ENCODE results near the gene INO80. TPM values are rescaled to one million over a fixed set of nuclear protein-coding genes. Genes with fewer than 3 reads are reported as not detected.

INO80 gene
- total and polyA plus RNA-seq, 2 donors (not counting 1 experiment from before 2014, with no cell fraction given), result 16.3 to 55.7 TPM

DNA sequence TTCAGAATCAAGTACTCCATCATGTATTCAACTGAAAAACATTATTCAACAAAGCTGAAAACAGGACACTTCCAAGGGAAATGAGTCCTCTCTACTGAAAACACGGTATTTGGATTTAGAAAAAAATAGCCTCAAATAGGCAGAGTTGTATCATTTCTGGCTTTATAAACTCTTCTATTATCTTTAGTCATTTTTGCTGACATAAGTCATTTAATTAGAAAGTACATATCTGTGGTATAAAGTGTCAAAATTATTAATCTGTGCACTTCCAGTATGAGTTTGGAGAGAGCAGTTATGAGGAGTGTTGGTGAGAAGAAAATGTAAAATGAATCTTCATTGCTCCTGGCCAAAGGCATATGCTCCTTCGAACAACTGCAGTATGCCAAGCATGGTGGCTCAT lies 59.3 kb downstream of the INO80 start:
- H3K27me3 ChIP-seq (replicated peaks in 1 of 4; ENCODE audit: control extremely low read depth in 1 of 4, control insufficient read depth in 3 of 4, insufficient read depth in 4 of 4, low read length in 3 of 4), result no peaks in the 10 kb centered on the region
- no peak overlapping the region for H3K27ac ChIP-seq (ENCODE audit: low read length in 2 of 2)
- POLR2A ChIA-PET, result no interaction called here
- Mint-ChIP-seq H3K4me1 (no peaks in the 10 kb centered on the region), H3K4me3 (no peak overlapping the region), H3K9me3 (ENCODE audit: insufficient read depth) (no peaks in the 10 kb centered on the region), H3K27ac (no peak overlapping the region), H3K27me3 (no peaks in the 10 kb centered on the region)
- H3K36me3 ChIP-seq (replicated peaks in 1 of 2; ENCODE audit: control extremely low read depth in 1 of 2, control insufficient read depth in 1 of 2, extremely low read depth in 1 of 2, insufficient read depth in 2 of 2, low read length in 1 of 2), result peaks cover 9 to 81% of the 10 kb centered on the region in 2 experiments
- CTCF ChIA-PET, result no interaction called here
- intact Hi-C loops (cut with micrococcal nuclease), result no loop called here
- no CpG with 5 or more reads among the region's 2 CpGs for WGBS (ENCODE audit: insufficient coverage)
- no peaks in the 10 kb centered on the region for H3K79me2 ChIP-seq (ENCODE audit: control insufficient read depth, insufficient read depth, low read length)
- no peak overlapping the region for H2AFZ ChIP-seq (ENCODE audit: insufficient read depth, low read depth, low read length, poor library complexity, severe bottlenecking)
- no peak overlapping the region for H3K4me2 ChIP-seq (replicated peaks; ENCODE audit: low read depth, low read length, poor library complexity, severe bottlenecking)
- peaks cover 1 to 7% (median 2%) of the 10 kb centered on the region in 3 donors for H3K9me3 ChIP-seq (ENCODE audit: control extremely low read depth in 1 of 3, control insufficient read depth in 2 of 3, insufficient read depth in 1 of 3, low read length in 2 of 3)
- no peak overlapping the region for H3K4me3 ChIP-seq (ENCODE audit: control extremely low read depth in 1 of 5, extremely low read depth in 1 of 5, insufficient read depth in 1 of 5, low read depth in 2 of 5, low read length in 4 of 5)
- DNase-seq (no peak), ATAC-seq (ENCODE audit: low read depth) (no peak)
- no peaks in the 10 kb centered on the region for H3K4me1 ChIP-seq (ENCODE audit: control insufficient read depth in 2 of 2, insufficient read depth in 2 of 2, low read length in 2 of 2)
- no peaks in the 10 kb centered on the region for H4K20me1 ChIP-seq (ENCODE audit: control insufficient read depth, insufficient read depth, low read length, poor library complexity, severe bottlenecking)
- no peak for TF ChIP-seq EZH2 (IDR thresholded peaks at IDR 0.05; ENCODE audit: borderline replicate concordance, insufficient read depth, low read depth, low read length, poor library complexity, severe bottlenecking)
- TF ChIP-seq, protein P1, sequence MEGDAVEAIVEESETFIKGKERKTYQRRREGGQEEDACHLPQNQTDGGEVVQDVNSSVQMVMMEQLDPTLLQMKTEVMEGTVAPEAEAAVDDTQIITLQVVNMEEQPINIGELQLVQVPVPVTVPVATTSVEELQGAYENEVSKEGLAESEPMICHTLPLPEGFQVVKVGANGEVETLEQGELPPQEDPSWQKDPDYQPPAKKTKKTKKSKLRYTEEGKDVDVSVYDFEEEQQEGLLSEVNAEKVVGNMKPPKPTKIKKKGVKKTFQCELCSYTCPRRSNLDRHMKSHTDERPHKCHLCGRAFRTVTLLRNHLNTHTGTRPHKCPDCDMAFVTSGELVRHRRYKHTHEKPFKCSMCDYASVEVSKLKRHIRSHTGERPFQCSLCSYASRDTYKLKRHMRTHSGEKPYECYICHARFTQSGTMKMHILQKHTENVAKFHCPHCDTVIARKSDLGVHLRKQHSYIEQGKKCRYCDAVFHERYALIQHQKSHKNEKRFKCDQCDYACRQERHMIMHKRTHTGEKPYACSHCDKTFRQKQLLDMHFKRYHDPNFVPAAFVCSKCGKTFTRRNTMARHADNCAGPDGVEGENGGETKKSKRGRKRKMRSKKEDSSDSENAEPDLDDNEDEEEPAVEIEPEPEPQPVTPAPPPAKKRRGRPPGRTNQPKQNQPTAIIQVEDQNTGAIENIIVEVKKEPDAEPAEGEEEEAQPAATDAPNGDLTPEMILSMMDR (IDR thresholded peaks at IDR 0.05), result no peak
- H3K9ac ChIP-seq (ENCODE audit: low read length), result no peak overlapping the region

DNA sequence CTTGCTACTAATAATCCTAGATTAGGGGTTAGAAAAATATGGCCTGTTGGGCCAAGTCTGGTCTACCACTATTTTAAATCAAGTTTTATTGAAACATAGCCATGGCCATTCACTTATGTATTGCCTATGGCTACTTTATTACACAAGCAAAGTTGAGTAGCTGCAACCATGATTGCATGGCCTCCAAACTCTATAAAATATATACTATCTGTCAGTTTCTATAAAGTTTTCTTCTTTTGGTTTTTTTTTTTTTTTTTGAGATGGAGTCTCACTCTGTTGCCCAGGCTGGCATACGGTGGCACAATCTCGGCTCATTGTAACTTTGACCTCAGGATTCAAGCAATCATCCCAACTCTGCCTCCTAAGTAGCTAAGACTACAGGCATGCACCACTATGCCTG lies 60.4 kb downstream of the INO80 start:
- H3K4me2 ChIP-seq (replicated peaks; ENCODE audit: low read depth, low read length, poor library complexity, severe bottlenecking), result no peak overlapping the region
- no peaks in the 10 kb centered on the region for H3K9me3 ChIP-seq (ENCODE audit: control extremely low read depth in 1 of 3, control insufficient read depth in 2 of 3, insufficient read depth in 1 of 3, low read length in 2 of 3)
- ChIA-PET POLR2A (interaction anchor here (0.7 kb wide), 1 partner anchor 63 kb away, joined by 6 read pairs; no protein-coding TSS in a partner anchor), CTCF (interaction anchor here (1.0 kb wide), 1 partner anchor 454 kb away, joined by 3 read pairs; no protein-coding TSS in a partner anchor)
- H3K27me3 ChIP-seq (replicated peaks in 1 of 4; ENCODE audit: control extremely low read depth in 1 of 4, control insufficient read depth in 3 of 4, insufficient read depth in 4 of 4, low read length in 3 of 4), result no peaks in the 10 kb centered on the region
- H3K4me1 Mint-ChIP-seq, result no peaks in the 10 kb centered on the region
- no peak overlapping the region for H3K4me3 Mint-ChIP-seq
- no peak overlapping the region for H3K4me3 ChIP-seq (ENCODE audit: control extremely low read depth in 1 of 5, extremely low read depth in 1 of 5, insufficient read depth in 1 of 5, low read depth in 2 of 5, low read length in 4 of 5)
- peaks cover 12 to 78% of the 10 kb centered on the region in 2 experiments for H3K36me3 ChIP-seq (replicated peaks in 1 of 2; ENCODE audit: control extremely low read depth in 1 of 2, control insufficient read depth in 1 of 2, extremely low read depth in 1 of 2, insufficient read depth in 2 of 2, low read length in 1 of 2)
- H3K9ac ChIP-seq (ENCODE audit: low read length), result no peak overlapping the region
- no peak overlapping the region for H2AFZ ChIP-seq (ENCODE audit: insufficient read depth, low read depth, low read length, poor library complexity, severe bottlenecking)
- WGBS (ENCODE audit: insufficient coverage), result 96% methylated on average over 2 of the region's 2 CpGs
- H3K27ac ChIP-seq (ENCODE audit: low read length in 2 of 2), result no peak overlapping the region
- TF ChIP-seq EZH2 (IDR thresholded peaks at IDR 0.05; ENCODE audit: borderline replicate concordance, insufficient read depth, low read depth, low read length, poor library complexity, severe bottlenecking), result no peak
- TF ChIP-seq, protein P1 (IDR thresholded peaks at IDR 0.05), result no peak
- H4K20me1 ChIP-seq (ENCODE audit: control insufficient read depth, insufficient read depth, low read length, poor library complexity, severe bottlenecking), result no peaks in the 10 kb centered on the region
- DNase-seq (no peak), ATAC-seq (ENCODE audit: low read depth) (no peak)
- no peaks in the 10 kb centered on the region for H3K27me3 Mint-ChIP-seq
- H3K79me2 ChIP-seq (ENCODE audit: control insufficient read depth, insufficient read depth, low read length), result no peaks in the 10 kb centered on the region
- no peak overlapping the region for H3K27ac Mint-ChIP-seq
- H3K4me1 ChIP-seq (ENCODE audit: control insufficient read depth in 2 of 2, insufficient read depth in 2 of 2, low read length in 2 of 2), result no peaks in the 10 kb centered on the region
- intact Hi-C loops (cut with micrococcal nuclease), result no loop called here
- no peaks in the 10 kb centered on the region for H3K9me3 Mint-ChIP-seq (ENCODE audit: insufficient read depth)

Measured in B cell (primary cell).